ENCODE measurements around the gene TRIM72. TPM values are rescaled to one million over a fixed set of nuclear protein-coding genes. Genes with fewer than 3 reads are reported as not detected.

The TRIM72 gene
- total and polyA plus RNA-seq, 9 of the 15 experiments (the other 6 are each of a cell fraction or from before 2014, with no cell fraction given), result under 0.01 TPM; not detected in 8

DNA sequence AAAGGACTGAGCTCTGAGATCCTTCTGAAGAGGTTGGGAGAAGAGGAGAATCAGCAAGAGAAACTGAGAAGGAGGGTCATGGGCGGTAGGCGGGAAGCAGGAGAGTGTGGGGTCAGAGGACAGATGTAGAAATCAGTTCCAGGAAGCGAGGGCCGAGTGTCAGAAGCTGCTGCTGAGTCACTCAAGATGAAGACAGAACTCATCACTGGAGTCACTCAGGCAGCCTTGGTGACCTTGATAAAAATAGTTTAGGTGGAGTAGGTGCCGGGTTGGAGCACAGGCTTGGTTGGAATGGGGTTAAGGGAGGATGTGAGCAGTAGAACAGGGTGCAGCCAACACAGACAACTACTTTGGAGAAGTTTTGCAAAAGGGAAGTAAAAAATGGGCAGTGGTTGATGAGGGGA, 39.7 kb downstream of the TRIM72 start (continued):
- TF ChIP-seq, protein P1, sequence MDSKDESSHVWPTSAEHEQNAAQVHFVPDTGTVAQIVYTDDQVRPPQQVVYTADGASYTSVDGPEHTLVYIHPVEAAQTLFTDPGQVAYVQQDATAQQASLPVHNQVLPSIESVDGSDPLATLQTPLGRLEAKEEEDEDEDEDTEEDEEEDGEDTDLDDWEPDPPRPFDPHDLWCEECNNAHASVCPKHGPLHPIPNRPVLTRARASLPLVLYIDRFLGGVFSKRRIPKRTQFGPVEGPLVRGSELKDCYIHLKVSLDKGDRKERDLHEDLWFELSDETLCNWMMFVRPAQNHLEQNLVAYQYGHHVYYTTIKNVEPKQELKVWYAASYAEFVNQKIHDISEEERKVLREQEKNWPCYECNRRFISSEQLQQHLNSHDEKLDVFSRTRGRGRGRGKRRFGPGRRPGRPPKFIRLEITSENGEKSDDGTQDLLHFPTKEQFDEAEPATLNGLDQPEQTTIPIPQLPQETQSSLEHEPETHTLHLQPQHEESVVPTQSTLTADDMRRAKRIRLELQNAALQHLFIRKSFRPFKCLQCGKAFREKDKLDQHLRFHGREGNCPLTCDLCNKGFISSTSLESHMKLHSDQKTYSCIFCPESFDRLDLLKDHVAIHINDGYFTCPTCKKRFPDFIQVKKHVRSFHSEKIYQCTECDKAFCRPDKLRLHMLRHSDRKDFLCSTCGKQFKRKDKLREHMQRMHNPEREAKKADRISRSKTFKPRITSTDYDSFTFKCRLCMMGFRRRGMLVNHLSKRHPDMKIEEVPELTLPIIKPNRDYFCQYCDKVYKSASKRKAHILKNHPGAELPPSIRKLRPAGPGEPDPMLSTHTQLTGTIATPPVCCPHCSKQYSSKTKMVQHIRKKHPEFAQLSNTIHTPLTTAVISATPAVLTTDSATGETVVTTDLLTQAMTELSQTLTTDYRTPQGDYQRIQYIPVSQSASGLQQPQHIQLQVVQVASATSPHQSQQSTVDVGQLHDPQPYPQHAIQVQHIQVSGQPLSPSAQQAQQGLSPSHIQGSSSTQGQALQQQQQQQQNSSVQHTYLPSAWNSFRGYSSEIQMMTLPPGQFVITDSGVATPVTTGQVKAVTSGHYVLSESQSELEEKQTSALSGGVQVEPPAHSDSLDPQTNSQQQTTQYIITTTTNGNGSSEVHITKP (IDR thresholded peaks at IDR 0.05; ENCODE audit: partially characterized antibody), result peak; percentile 16
- TF ChIP-seq SOX6 (IDR thresholded peaks at IDR 0.05) (peak; percentile 82), CCAR2 (IDR thresholded peaks at IDR 0.05; ENCODE audit: low read depth, low read length) (no peak), ZNF586 (CRISPR knock-in tag; conservative IDR thresholded peaks at IDR 0.05) (no peak), LARP7 (IDR thresholded peaks at IDR 0.05) (no peak; the same call in 1 of the 2 replicates), FOXJ2 (tag; IDR thresholded peaks at IDR 0.05) (no peak), MAFF (IDR thresholded peaks at IDR 0.05; ENCODE audit: low read length) (peak; percentile 91)
- TF ChIP-seq, protein P2, sequence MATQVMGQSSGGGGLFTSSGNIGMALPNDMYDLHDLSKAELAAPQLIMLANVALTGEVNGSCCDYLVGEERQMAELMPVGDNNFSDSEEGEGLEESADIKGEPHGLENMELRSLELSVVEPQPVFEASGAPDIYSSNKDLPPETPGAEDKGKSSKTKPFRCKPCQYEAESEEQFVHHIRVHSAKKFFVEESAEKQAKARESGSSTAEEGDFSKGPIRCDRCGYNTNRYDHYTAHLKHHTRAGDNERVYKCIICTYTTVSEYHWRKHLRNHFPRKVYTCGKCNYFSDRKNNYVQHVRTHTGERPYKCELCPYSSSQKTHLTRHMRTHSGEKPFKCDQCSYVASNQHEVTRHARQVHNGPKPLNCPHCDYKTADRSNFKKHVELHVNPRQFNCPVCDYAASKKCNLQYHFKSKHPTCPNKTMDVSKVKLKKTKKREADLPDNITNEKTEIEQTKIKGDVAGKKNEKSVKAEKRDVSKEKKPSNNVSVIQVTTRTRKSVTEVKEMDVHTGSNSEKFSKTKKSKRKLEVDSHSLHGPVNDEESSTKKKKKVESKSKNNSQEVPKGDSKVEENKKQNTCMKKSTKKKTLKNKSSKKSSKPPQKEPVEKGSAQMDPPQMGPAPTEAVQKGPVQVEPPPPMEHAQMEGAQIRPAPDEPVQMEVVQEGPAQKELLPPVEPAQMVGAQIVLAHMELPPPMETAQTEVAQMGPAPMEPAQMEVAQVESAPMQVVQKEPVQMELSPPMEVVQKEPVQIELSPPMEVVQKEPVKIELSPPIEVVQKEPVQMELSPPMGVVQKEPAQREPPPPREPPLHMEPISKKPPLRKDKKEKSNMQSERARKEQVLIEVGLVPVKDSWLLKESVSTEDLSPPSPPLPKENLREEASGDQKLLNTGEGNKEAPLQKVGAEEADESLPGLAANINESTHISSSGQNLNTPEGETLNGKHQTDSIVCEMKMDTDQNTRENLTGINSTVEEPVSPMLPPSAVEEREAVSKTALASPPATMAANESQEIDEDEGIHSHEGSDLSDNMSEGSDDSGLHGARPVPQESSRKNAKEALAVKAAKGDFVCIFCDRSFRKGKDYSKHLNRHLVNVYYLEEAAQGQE (IDR thresholded peaks at IDR 0.05; ENCODE audit: borderline replicate concordance), result no peak; the same call in 1 of the 2 replicates
- TF ChIP-seq, protein P2 (CRISPR knock-in tag; IDR thresholded peaks at IDR 0.05; ENCODE audit: low read depth), result no peak
- TF ChIP-seq, protein P3, sequence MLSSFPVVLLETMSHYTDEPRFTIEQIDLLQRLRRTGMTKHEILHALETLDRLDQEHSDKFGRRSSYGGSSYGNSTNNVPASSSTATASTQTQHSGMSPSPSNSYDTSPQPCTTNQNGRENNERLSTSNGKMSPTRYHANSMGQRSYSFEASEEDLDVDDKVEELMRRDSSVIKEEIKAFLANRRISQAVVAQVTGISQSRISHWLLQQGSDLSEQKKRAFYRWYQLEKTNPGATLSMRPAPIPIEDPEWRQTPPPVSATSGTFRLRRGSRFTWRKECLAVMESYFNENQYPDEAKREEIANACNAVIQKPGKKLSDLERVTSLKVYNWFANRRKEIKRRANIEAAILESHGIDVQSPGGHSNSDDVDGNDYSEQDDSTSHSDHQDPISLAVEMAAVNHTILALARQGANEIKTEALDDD (IDR thresholded peaks at IDR 0.05), result peak; percentile 95

All from K562 (cell line).